H54 (cell line): ENCODE measurements around the gene DEFB114.

ENCODE experiments used
- DNase-seq: peaks from one replicate; pipeline ENCODE4 v3.0.0; 2011; ENCODE audit warnings: low spot score, mixed read lengths; ENCODE audit not compliant: insufficient read length
- FAIRE-seq: peaks from 3 replicates; lab custom pipeline; 2011; peaks lifted over from hg19 to GRCh38; lab: Jason Lieb, UNC
- POLR2A ChIP-seq: IDR thresholded peaks from 2 replicates; pipeline ENCODE4 v1.6.1; 2011; ENCODE audit warnings: low read depth, mild to moderate bottlenecking, low read length

DEFB114 gene

DNA sequence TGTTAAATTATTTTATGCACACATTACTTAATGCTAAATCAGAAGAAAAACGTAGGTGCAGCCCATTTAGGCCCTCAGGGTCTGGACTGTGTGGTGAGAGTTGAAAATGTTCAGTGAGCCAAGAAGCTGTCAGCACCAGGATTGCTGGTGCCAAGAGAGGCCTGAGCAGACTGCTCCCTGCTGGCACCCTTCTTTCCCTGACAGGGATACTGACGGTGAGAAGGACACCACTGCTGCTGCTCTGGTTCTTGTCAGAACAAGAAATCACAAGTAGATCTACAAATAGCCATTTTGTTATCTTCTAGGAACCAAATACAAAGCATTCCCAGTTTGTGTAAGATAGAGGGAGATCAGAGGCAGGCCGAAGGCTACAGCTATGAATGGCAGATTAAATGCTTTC, 48.9 kb downstream of the DEFB114 start:
- no peak for DNase-seq
- no peak for FAIRE-seq
- no peak for TF ChIP-seq POLR2A

DNA sequence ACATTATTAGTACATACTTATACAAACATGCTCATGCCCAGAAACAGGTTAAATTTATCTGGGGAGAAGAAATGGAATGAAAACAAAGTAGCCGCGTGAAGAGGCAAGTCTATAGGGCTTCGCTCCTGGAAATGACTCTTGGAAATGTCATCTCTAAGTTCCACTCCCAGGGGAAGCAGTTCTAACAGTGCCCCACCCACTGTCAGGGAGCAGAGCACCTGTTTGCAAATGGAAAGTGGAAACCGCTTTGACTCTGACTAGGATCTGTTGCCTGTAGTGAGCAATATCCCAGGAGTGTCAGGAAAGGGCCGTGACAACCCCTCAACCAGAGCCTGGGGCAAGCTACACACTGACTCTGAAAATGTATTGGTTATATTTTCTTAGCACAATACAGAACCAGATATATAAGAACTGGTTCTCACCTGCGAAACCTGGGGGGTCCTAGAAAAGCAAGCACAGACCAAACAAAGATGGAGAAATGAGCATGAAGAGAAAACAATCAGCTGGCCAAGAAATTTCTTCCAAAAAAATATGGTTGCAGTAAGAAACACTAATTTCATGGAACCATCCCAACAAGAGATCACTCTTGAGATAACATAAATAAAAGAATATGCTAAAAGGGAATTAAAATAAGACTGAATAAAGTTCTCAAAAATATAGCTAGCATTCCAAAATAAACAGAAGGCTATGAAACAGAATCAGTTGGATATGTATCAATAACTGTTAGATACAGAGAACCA, 50.2 kb downstream of the DEFB114 start:
- no peak for TF ChIP-seq POLR2A
- DNase-seq, result no peak
- no peak for FAIRE-seq

DNA sequence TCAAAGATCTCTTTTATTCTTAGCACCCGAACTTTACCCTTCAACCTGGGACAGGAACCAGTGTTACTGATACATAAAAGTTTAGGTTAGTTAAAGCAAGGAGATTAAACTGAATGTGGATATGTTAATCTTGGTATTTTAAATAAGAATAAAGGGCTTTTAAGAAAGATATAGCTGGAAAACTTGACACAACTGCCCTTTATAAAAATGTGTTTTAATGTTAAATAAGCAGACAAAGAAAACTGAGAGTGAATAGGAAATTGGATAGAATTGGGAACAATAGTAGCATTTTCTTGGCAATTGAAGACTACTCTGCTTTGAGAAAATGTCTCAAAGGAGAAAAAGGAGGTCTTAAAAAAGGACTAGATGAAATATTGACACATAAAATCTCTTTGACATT, 51.8 kb downstream of the DEFB114 start:
- FAIRE-seq (no peak), DNase-seq (no peak)
- no peak for TF ChIP-seq POLR2A

DNA sequence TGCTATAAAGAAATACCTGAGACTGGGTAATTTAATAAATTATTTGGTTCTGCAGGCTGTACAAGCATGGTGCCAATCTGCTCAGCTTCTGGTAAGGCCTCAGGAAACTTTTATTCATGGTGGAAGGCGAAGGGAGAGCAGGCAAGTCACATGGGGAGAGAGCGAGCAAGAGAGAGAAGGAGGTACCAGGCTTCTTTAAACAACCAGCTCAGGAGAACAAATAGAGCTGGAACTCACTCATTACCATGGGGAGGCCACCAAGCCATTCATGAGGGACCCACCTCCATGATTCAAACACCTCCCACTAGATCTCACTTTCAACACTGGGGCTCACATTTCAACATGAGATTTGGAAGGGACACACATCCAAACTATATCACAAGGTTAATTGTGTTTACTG, 52.7 kb downstream of the DEFB114 start:
- no peak for TF ChIP-seq POLR2A
- DNase-seq (no peak), FAIRE-seq (no peak)
